HT1080 (cell line): ENCODE measurements around the gene NUF2. TPM values are rescaled to one million over a fixed set of nuclear protein-coding genes. Genes with fewer than 3 reads are reported as not detected.
A peak's percentile ranks its signal among the peaks of the same experiment; 100 is the strongest.
"Not testable (repeated sequence)": the region's sequence is repeated elsewhere in the genome, so short reads cannot be mapped to it uniquely, and the experiment has no call there.

ENCODE experiments used
- DNase-seq: peaks from one replicate; pipeline ENCODE4 v3.0.0-alpha.2; 2015; ENCODE audit warnings: low read depth
- polyA plus RNA-seq, 2 experiments: library from polyadenylated mRNA; depleted of rRNA; stranded (reverse); fragments of >200 nt; gene quantifications; 2 replicates each; pipeline ENCODE4 v1.2.3, GENCODE V29; 2015
- total RNA-seq: library from RNA; depleted of rRNA; stranded (reverse); fragments of >200 nt; shearing (Covaris generic); gene quantifications from 2 replicates; pipeline ENCODE4 v1.2.3, GENCODE V29; 2014; rRNA removed

Gene NUF2
- total RNA-seq, result 54.2 and 68.9 TPM in 2 replicates
- polyA plus RNA-seq (2015; cell fraction: cytosol; rRNA removed), result 52.7 and 65.0 TPM in 2 replicates
- polyA plus RNA-seq (2015; cell fraction: nucleus; rRNA removed), result 124 and 145 TPM in 2 replicates

DNA sequence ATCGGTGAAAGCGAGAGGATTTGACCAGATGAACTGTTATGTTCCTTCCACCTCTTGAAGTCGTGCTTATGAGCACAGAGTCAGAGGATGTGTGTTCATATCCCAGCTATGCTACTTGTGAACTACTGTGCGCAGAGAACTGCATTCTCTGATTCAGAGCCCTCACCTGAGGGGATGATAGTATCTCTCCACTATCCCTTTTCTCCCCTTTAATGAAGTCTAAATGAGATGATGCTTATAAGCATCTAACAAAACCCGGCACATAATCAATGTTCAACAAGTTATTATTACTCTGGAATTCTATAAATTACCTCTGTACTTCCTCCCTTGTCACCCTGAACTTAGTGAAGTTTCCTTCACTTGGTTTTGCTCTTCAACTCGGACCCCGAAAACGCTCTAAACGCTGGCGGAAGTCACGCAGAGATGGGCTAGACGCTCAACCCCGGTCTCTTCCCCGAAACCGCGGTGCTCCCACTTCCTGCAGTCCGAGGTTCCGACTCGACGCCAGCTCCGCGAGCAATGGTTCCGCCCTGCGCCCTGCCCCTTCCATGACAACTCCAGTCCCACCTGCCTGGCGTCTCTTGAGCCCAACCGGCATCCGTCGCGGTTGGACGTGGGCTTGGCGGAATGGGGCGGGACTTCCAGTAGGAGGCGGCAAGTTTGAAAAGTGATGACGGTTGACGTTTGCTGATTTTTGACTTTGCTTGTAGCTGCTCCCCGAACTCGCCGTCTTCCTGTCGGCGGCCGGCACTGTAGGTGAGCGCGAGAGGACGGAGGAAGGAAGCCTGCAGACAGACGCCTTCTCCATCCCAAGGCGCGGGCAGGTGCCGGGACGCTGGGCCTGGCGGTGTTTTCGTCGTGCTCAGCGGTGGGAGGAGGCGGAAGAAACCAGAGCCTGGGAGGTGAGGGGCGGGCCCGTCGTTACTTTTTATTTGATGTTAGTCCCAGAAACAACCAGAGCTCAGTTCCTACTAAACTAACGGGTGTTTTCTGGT lies at the start of gene NUF2:
NUF2 (plus strand) TSS at position 644 of the 995 bp plus-strand sequence. CDS start 4,098 bp downstream, outside the sequence.
- DNase-seq, result peak; percentile 98

DNA sequence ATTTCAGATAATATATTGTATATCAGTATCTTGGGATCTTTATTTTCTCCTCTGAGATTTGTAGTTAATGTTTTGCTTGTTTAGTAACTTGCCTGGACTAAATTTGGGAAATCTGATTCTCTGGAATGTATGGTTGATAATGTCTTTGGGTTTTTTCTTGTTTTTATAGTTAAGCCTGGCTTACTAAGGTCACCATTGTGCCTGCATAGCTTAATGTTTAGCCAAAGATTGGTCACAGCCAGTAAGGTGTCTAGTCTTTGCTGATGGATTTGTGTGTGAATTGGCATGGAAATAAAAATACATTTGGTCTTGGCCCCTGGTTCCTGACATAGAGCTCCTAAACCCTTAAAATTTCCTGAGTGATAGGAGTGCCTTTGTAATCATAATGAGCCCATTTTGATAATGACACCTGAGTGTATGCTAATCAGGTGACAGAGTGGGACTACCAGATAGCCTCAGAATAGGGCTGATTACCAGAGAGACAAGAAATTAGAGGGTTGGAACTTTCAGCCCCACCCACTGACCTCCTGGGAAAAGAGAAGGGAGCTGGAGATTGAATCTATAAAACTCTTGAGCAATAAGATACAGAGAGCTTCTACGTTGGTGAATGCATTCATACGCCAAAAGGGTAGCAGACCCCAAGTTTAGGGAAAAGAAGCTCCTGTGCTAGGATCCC lies 47.9 kb upstream of the NUF2 start:
- no peak for DNase-seq

DNA sequence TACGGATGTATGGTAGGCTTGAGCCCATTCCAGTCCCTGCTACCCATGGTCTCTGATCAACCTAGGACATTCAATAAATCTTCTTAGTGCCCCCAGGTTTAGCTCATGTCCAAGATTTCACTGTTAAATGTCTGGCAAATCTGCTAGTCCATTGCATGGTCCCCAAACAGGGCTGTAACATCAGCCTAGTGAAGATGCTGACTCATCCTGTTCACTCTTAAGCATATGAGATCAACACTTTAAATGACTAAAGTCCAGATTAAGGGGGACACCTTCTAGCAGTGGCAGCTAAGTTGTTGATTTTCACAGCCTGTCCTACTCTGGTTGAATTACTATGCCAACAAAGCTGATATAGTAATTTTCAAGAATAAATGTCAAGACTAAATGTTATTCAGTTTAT lies 46.5 kb upstream of the NUF2 start:
- DNase-seq, result no peak

DNA sequence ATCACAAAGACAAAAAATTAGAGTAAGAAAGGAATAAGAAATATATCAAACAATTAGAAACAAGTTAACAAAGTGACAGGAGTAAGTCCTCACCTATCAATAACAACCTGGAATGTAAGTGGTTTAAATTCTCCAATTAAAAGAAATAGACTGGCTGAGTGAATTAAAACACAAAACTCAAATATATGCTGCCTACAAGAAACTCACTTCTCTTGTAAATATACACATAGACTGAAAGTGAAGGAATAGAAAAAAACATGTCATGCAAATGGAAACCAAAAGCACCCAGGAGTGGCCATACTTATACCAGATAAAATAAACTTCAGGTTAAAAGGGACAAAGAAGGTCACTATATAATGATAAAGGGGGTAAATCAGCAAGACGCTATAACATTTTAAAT lies 43.2 kb upstream of the NUF2 start:
- no peak for DNase-seq

DNA sequence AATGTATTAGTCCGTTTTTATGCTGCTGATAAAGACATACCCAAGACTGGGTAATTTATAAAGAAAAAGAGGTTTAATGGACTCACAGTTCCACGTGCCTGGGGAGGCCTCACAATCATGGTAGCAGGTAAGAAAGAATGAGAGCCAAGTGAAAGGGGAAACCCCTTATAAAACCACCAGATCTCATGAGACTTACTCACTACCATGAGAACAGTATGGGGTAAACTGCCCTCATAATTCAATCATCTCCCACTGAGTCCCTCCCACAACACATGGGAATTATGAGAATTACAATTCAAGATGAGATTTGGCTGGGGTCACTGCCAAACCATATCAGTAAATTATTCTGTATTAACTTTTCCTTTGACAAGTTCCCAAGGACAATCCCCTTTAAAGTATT lies 36.9 kb upstream of the NUF2 start:
- DNase-seq, result peak; percentile 46

DNA sequence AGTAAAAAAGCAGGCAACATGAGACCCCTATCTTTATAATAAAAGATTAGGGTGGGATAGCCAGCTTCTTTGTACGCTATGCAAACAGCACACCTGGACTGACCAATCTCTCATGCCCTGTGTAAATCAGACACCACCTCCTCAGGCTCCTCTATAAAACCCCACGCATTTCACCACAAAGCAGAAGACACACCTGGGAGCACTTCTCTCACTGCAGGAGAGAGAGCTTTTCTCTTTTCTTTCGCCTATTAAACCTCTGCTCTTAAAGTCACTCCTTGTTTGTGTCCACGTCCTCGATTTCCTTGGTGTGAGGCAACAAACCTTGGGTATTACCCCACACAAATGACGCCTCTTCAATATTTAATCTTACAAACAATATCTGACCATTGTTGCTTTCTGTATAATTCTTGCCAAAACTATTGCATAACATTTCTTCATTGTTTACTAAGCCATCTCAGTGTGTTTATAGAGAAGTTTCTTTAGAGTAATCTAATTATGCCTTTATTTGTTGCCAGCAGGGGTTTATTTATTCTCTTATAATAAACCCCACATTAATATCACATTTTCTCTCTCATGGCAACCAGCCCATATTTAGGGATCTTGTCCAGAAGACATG lies 31.6 kb upstream of the NUF2 start:
- DNase-seq, result no peak

DNA sequence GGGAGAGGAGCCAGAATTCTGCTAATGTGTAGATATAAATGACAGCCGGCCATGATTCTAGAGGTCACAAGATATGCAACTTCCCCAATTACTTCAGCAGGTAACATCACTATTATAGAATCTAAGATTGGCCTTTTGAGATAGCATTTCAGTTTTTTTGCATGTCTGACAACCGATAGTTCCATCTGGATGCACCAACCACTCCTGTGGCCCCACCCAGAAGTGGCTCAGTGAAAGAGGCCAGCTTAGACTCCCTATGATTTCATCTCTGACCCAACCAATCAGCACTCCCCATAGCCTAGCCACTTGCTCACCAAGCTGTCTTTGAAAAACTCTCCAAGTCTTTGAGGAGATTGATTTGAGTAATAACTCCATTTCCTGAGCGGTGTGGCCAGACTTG lies 30.3 kb upstream of the NUF2 start:
- no peak for DNase-seq

DNA sequence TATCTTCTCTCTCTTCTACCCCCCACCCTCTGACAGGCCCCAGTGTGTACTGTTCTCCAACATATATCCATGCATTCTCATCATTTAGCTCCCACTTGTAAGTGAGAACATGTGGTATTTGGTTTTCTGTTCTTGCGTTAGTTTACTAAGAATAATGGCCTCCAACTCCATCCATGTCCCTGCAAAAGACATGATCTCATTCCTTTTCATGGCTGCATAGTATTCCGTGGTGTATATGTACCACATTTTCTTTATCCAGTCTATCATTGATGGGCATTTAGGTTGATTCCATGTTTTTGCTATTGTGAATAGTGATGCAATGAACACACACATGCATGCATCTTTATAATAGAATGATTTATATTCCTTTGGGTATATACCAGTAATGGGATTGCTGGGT lies 29.6 kb upstream of the NUF2 start:
- DNase-seq, result not testable (repeated sequence)

DNA sequence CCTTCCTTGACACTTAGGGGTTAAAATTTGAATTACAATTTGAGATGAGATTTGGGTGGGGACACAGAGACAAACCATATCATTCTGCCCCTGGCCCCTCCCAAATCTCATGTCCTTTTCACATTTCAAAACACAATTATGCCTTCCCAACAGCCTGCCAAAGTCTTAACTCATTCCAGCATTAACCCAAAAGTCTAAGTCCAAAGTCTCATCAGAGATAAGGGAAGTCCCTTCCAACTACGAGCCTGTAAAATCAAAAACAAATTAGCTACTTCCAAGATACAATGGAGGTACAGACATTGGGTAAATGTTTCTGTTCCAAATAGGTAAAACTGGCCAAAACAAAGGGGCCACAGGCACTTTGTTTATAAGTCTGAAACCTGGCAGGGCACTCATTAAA lies 28.3 kb upstream of the NUF2 start:
- not testable (repeated sequence) for DNase-seq

DNA sequence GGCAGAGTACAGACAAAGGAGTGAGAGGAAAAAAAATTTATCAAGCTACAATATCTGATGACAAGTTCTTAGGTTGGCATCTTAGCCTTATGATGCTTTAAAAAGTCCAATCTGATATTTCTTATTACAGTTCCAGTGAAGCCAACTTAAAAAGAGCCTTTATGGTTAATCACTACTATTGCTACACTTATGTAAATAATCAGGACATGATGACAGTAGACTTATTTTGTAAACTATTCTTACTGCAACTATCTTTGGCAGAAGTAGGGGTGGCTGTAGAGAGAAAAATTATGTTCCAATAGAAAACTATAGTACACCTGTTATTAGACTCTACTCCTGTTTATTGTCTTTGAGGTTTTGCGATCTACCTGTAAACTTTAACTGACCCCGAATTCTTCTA lies 25.8 kb upstream of the NUF2 start:
- DNase-seq, result no peak

DNA sequence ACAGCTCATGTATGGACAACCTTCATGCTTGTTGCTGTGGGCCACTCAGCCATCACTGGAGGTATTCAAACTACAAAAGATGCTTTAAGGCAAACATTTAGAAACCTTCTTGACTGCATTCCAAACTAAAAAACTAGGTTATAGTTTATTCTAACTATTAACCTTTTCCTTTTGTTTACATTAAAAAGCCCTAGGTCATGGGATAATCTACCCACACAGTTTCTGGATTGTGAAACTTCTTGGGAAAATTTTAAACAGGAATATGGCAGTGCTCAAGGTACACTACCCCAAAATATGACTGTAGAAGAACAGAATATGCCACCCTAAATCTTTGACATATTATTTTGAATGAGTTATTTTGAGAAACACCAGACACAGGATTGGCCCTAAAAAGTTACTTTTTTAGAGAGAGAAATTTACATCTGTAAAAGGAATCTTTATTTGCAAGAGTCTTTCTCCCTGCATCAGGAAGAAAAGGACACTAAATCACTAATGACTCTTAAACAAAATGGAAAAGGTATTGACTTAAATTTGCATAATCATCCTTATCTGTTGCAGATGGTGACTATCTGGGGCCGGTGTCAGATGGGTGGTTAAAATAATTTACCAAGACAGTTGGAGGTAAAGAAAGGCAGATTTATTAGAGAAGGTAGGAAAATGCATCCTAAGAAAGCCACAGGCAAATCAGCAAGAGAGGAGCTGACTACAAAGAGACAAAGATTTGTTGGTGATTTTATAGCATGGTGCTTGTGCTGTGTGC lies 25.1 kb upstream of the NUF2 start:
- DNase-seq, result no peak

DNA sequence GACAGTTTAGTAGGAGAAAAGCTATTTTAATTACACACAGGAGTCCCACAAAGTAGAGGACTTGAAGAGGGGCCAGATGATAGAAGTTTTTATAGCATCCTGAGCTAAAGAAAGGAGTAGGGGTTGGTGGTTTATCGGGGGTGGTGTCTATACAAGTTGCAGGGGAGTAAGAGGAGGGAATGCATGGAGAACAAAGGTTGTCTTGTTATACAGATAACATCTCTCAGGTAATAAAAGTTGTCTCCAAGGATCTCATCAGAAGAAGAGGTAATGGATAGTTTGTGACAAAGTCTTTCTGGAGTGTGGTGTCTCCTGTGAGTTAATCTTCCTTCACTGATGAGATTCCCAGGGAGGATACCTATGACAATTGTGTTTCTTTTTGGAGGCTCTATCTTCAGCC lies 23.4 kb upstream of the NUF2 start:
- no peak for DNase-seq

DNA sequence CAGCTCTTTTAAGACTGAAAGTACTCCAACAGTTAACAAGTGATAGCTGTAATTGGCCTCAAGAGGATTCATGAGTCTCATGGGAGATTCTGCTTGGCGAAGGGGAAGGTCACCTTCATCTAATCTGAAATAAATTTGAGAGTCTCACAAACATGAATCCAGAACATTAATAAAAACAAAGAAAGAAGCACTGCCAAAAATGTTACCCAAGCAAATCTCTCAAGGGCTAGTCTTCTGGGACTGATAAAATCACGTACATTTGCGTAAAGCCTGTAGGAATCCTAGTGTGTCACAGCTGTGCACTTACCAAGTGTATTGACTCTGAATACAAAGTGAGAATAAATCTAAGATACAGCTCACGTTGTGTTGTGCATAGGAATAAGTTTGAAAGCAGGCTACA lies 21.2 kb upstream of the NUF2 start:
- DNase-seq, result no peak

DNA sequence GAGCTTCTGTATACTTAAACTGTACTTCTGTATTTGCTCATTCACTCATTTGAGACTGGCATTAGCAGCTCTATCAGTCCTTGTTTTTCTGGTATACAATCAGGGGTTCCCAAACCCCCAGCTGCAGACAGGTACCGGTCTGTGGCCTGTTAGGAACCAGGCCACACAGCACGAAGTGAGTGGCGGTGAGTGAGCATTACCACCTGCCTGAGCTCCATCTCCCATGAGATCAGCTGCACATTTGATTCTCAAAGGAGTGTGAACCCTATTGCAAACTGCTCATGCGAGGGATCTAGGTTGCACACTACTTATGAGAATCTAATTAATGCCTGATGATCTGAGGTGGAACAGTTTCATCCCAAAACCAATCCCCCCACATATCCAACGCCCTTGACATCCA lies 18.2 kb upstream of the NUF2 start:
- DNase-seq, result no peak

DNA sequence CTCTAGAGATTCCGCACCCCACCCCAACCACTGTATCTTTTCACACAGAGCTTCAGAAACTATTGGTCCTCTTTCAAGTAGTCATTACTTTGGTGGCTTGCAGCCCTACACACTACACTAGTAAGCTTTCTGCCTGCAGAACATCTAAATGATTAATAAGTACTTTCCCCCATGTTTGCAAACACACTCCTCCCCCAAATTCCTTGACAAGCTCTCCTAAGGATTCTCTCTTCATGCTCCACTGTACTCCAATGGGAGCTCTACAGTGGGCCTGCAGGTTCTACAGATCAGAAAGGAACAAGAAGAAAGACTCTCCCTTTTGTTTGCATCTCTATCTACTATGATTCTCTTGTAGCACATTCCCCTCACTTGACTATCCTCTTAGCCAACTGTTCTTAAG lies 16.3 kb upstream of the NUF2 start:
- DNase-seq, result no peak

DNA sequence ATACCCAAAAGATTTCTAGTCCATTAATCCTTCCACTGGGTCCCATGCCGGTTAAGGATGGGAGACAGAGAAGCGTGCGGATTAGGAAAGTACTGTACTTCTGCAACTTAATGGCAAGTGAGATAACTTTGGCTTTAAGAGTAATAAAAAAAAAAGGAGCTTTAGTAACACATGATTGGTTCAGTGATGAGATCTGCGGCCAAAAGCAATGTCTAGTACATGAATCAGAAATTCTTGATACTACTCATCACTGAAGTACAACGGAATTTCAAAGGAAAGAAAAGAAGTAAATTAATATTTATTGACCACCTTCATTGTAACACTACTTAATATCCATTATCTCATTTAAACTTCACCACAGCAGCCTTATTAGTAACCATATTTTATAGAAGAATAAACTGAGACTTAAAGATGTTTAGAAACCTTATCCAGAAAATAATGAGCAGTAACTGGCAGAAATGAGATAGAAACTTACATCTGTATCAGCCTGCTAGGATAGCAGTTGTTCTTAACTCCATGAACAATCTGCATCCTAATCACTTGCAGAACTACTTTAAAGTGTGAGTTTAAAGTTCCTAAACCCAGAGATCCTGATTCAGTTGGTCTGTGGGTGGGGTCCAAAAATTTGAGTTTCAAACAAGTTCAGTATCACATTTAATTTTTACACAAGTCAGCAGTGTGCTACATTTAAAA lies 14.1 kb upstream of the NUF2 start:
- peak; percentile 80 for DNase-seq

DNA sequence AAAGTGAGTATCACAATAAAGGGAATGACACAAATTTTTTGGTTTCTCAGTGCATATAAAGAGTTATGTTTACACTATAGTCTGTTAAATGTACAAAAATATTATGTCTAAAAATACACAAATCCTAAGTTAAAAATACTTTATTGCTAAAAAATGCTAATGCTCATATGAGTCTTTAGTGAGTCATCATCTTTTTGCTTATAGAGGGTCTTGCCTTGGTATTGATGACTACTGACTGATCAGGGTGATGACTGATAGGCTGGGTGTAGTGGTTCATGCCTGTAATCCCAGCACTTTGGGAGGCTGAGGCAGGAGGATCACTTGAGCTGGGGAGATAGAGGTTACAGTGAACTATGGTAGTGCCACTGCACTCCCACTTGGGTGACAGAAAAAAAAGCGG lies 12.9 kb upstream of the NUF2 start:
- no peak for DNase-seq

DNA sequence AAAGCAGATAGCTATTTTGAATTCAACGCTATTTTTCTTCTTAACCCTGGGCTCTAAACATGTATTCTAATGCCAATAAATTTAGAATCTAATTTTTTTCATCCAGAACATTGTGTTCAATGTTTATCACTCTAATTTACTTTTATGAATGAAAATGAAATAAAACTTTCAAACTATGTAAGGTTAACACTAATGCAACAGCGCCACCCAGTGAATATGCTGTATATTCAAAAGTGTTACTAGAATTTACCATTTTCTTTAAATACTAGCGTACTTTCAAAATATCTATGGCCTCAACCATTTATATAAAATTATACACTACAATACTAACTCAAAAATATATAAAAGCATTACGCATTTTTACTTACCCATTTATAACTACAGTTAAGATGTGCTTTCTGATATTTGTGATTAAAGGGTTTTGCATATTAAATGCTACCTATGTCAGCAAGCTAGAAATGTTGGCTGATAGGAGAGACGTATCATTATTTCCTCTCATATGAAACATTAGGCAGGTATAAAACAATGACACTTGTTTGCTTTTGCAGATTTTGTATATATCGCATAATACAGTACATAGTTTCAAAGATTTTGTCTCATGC lies 5.9 kb upstream of the NUF2 start:
- DNase-seq, result peak; percentile 5

DNA sequence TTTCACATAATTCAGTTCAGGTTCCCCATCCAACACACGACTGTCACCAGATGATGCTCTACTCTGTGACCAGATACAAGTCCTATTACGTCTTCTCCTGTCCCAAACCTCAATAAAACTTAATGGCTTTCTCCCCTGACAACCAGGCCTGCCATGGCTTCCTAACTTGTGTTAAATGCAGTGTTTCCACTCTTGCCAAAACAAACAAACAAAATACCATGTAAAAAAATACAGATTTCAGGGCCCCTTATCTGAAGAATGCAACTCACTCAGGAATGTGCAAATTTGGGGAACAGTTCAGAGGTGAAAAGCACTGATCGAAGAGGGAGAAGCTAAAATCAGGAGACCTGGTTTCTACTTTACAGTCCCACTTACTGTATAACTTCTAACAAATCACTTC lies 863 bp upstream of the NUF2 start:
- DNase-seq, result peak; percentile 2

DNA sequence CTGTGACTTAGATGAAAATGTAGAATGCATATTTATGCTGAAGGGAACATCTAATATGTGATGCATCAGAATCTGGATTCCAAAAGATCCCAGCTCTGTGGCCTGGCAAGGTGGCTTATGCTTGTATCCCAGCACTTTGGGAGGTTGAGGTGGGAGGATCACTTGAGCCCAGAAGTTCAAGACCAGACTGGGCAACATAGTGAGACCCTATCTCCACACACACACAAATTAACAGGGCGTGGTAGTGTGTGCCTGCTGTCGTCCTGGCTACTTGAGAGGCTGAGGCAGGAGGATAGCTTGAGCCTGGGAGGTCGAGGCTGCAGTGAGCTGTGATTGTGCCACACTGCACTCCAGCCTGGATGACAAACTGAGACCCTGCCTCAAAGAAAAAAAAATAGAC lies 1.6 kb downstream of the NUF2 start:
- DNase-seq, result not testable (repeated sequence)
